Testis (tissue), 3 donors: ENCODE data around the gene ZBTB7C. TPM values are rescaled to one million over a fixed set of nuclear protein-coding genes. Genes with fewer than 3 reads are reported as not detected.

ENCODE experiments used
- DNase-seq: peaks from one replicate; pipeline ENCODE4 v3.0.0-alpha.2; 2019
- H3K27ac ChIP-seq, 2 donors: fragments of 200-600 bp; sonication (generic); one replicate each; pipeline ENCODE4 v1.5.1; 2019
- H3K27me3 ChIP-seq: fragments of 200-600 bp; sonication (generic); one replicate; pipeline ENCODE4 v1.5.1; 2019
- H3K36me3 ChIP-seq: fragments of 200-600 bp; sonication (generic); one replicate; pipeline ENCODE4 v1.5.1; 2017; ENCODE audit warnings: low read depth; ENCODE audit errors: missing control alignments
- H3K4me1 ChIP-seq: fragments of 200-600 bp; sonication (generic); one replicate; pipeline ENCODE4 v1.5.1; 2019
- H3K4me3 ChIP-seq, 2 donors: fragments of 200-600 bp; sonication (generic); one replicate each; pipeline ENCODE4 v1.5.1; 2017 to 2019
- H3K9me3 ChIP-seq: fragments of 200-600 bp; sonication (generic); one replicate; pipeline ENCODE4 v1.5.1; 2017
- CTCF ChIP-seq, 3 experiments: fragments of 450-650 bp in 2 of 3; fragments of 200-600 bp in 1 of 3; sonication (generic) in 1 of 3; IDR thresholded peaks; one replicate each; pipeline ENCODE4 v1.5.1; 2016 to 2019; ENCODE audit warnings: antibody characterized with exemption in 3 of 3, mild to moderate bottlenecking in 2 of 3, moderate library complexity in 1 of 3
- POLR2A ChIP-seq: fragments of 450-650 bp; IDR thresholded peaks from one replicate; pipeline ENCODE4 v1.6.1; 2017; ENCODE audit warnings: antibody characterized with exemption, mild to moderate bottlenecking, moderate library complexity
- WGBS, 2 donors: methylation state at CpG; one replicate each; pipeline ENCODE4 v1.1.5; 2018; 5-methylcytosine and 5-hydroxymethylcytosine counted together
- intact Hi-C: fragments of 100-400 bp; cut with DNase I; formaldehyde crosslinking; loops from one replicate; pipeline ENCODE4 v1.15.1; 2023; ENCODE audit warnings: low total_unique reads
- polyA plus RNA-seq: library from polyadenylated mRNA; stranded (reverse); fragments of 350-450 nt; fragmentation: Illumina TruSeq; extraction: RNeasy Lipid Tissue Mini Kit (QIAGEN cat#74804); gene quantifications from one replicate; pipeline ENCODE4 v1.2.3, GENCODE V29; 2014; ENCODE audit warnings: low read depth, low replicate concordance; ENCODE audit not compliant: insufficient read depth
- total RNA-seq, 2 donors: library from RNA; depleted of rRNA; stranded (reverse); fragments of >200 nt; gene quantifications; one replicate each; pipeline ENCODE4 v1.2.3, GENCODE V29; 2016

The ZBTB7C gene
- total and polyA plus RNA-seq, 3 donors from 2014 or later, result 14.1 to 65.4 (median 42.4) TPM

DNA sequence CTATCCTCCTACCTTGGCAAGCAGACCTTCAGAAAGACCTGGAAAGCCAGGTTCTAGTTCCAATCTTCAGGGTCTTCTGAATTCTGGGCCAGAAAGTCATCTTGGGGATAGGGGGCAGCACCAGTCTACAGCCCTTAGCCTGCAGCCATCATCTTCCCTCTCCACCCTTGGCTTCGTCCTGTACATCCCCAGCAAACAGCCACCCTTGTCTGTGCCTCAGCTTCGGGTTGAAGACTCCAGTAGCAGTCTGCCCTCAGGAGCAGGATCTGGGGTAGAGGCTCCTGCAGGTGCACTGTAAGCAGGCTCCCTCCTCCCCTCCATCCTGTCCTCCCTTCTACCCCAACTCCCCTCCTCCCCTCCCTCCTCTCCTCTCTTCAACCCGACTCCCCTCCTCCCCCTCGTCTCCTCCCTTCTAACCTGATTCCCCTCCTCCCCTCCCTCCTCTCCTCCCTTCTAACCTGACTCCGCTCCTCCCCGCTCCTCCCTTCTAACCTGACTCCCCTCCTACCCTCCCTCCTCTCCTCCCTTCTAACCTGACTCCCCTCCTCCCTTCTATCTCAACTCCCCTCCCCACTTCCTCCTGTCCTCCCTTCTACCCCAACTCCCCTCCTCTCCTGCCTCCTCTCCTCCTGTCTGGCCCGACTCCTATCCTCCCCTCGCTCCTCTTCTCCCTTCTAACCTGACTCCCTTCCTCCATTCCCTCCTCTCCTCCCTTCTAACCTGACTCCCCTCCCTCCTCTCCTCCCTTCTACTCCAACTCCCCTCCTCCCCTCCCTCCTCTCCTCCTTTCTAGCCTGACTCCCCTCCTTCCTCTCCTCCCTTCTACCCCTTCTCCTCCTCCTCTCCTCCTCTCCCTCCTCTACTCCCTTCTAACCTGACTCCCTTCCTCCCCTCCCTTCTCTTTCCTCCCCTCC is 388.6 kb downstream of the ZBTB7C start:
- H3K27me3 ChIP-seq, result no peaks in the 10 kb centered on the region
- no peaks in the 10 kb centered on the region for H3K9me3 ChIP-seq
- no peak overlapping the region for H3K27ac ChIP-seq
- intact Hi-C loops, result no loop called here
- 70 to 73% methylated on average over 8 of the region's 8 CpGs for WGBS, 2 donors
- H3K4me1 ChIP-seq, result peaks cover 21% of the 10 kb centered on the region
- H3K4me3 ChIP-seq, result no peak overlapping the region
- H3K36me3 ChIP-seq, result no peaks in the 10 kb centered on the region
- no peak for TF ChIP-seq CTCF (IDR thresholded peaks at IDR 0.05)
- no peak for TF ChIP-seq POLR2A
- DNase-seq, result peak; percentile 15

- no peaks in the 10 kb centered on the region for H3K36me3 ChIP-seq
- DNase-seq, result peak; percentile 13
- no peak overlapping the region for H3K4me3 ChIP-seq
- TF ChIP-seq POLR2A (no peak), CTCF (IDR thresholded peaks at IDR 0.05) (no peak)
- no peaks in the 10 kb centered on the region for H3K27me3 ChIP-seq
- 82 to 85% methylated on average over 6 of the region's 6 CpGs for WGBS, 2 donors
- H3K9me3 ChIP-seq, result no peaks in the 10 kb centered on the region
- peaks cover 21% of the 10 kb centered on the region for H3K4me1 ChIP-seq
- intact Hi-C loops, result no loop called here
- no peak overlapping the region for H3K27ac ChIP-seq
Measured at GRCh38 chr18:48019557-48020325, 389.4 kb downstream of the ZBTB7C start.

- DNase-seq, result no peak
- WGBS, 2 donors, result 85 to 89% methylated on average over 3 of the region's 3 CpGs
- H3K4me1 ChIP-seq, result peaks cover 16% of the 10 kb centered on the region
- H3K27ac ChIP-seq, result no peak overlapping the region
- H3K27me3 ChIP-seq, result no peaks in the 10 kb centered on the region
- no peaks in the 10 kb centered on the region for H3K9me3 ChIP-seq
- TF ChIP-seq CTCF (IDR thresholded peaks at IDR 0.05) (no peak), POLR2A (no peak)
- H3K36me3 ChIP-seq, result no peaks in the 10 kb centered on the region
- H3K4me3 ChIP-seq, result no peak overlapping the region
- intact Hi-C loops, result no loop called here
Measured at GRCh38 chr18:48018851-48019250, 390.3 kb downstream of the ZBTB7C start.

- intact Hi-C loops, result no loop called here
- Histone ChIP-seq H3K4me1 (peaks cover 5% of the 10 kb centered on the region), H3K36me3 (no peaks in the 10 kb centered on the region), H3K27me3 (no peaks in the 10 kb centered on the region), H3K9me3 (no peaks in the 10 kb centered on the region), H3K4me3 (no peak overlapping the region), H3K27ac (no peak overlapping the region)
- TF ChIP-seq POLR2A (no peak), CTCF (IDR thresholded peaks at IDR 0.05) (no peak)
- WGBS, 2 donors, result 78 to 85% methylated on average over 2 of the region's 2 CpGs
- peak; percentile 7 for DNase-seq
Measured at GRCh38 chr18:48017635-48018034, 391.5 kb downstream of the ZBTB7C start.
